Neuronal stem cell (in vitro differentiated cells): ENCODE results near the gene CCDC68.

ENCODE experiments used
- DNase-seq: peaks from one replicate; pipeline ENCODE4 v3.0.0-alpha.2; 2013; ENCODE audit warnings: low spot score
- H2AFZ ChIP-seq: one replicate; pipeline ENCODE4 v1.6.1; 2013; ENCODE audit warnings: mild to moderate bottlenecking, low read length, inconsistent platforms
- H2AK5ac ChIP-seq: 2 replicates; pipeline ENCODE4 v1.6.1; 2013; ENCODE audit warnings: low read depth, mild to moderate bottlenecking, inconsistent platforms, low read length, moderate library complexity, mixed read lengths
- H2BK120ac ChIP-seq: 2 replicates; pipeline ENCODE4 v1.6.1; 2013; ENCODE audit warnings: low read depth, mild to moderate bottlenecking, inconsistent platforms, low read length, moderate library complexity, mixed read lengths
- H2BK12ac ChIP-seq: one replicate; pipeline ENCODE4 v1.6.1; 2013; ENCODE audit warnings: low read length, inconsistent platforms
- H2BK15ac ChIP-seq: 2 replicates; pipeline ENCODE4 v1.6.1; 2013; ENCODE audit warnings: mild to moderate bottlenecking, low read length, inconsistent platforms, mixed read lengths
- H2BK5ac ChIP-seq: one replicate; pipeline ENCODE4 v1.6.1; 2013; ENCODE audit warnings: inconsistent platforms, mild to moderate bottlenecking, low read length, moderate library complexity
- H3K14ac ChIP-seq: one replicate; pipeline ENCODE4 v1.6.1; 2013; ENCODE audit warnings: low read length, inconsistent platforms
- H3K18ac ChIP-seq: 2 replicates; pipeline ENCODE4 v1.6.1; 2013; ENCODE audit warnings: low read length, inconsistent platforms
- H3K23ac ChIP-seq: 2 replicates; pipeline ENCODE4 v1.6.1; 2013; ENCODE audit warnings: low read depth, mild to moderate bottlenecking, mixed read lengths, low read length, inconsistent platforms; ENCODE audit not compliant: poor library complexity
- H3K27ac ChIP-seq: replicated peaks from 3 replicates; pipeline ENCODE4 v1.5.1; 2013; ENCODE audit warnings: low read length, inconsistent platforms
- H3K27me3 ChIP-seq, 3 experiments: 2 replicates each; pipeline ENCODE4 v1.6.1; 2013; ENCODE audit warnings: low read length in 3 of 3, mild to moderate bottlenecking in 2 of 3, inconsistent platforms in 1 of 3, low read depth in 1 of 3, mixed read lengths in 1 of 3, moderate library complexity in 1 of 3; ENCODE audit not compliant: control insufficient read depth in 3 of 3, insufficient read depth in 3 of 3
- H3K36me3 ChIP-seq, 2 donors: replicated peaks in 1 of 2; 2 replicates each; pipeline ENCODE4 v1.6.1; 2013; ENCODE audit warnings: low read length in 2 of 2; ENCODE audit not compliant: control insufficient read depth in 2 of 2, insufficient read depth in 2 of 2
- H3K4ac ChIP-seq: 2 replicates; pipeline ENCODE4 v1.6.1; 2013; ENCODE audit warnings: inconsistent platforms, mild to moderate bottlenecking, low read length, moderate library complexity
- H3K4me1 ChIP-seq, 2 donors: 1 replicate in 1 of 2; 2 replicates in 1 of 2; pipeline ENCODE4 v1.6.1; 2013; ENCODE audit warnings: low read length in 2 of 2, low read depth in 1 of 2; ENCODE audit not compliant: control insufficient read depth in 2 of 2, insufficient read depth in 1 of 2
- H3K4me2 ChIP-seq: one replicate; pipeline ENCODE4 v1.6.1; 2013; ENCODE audit warnings: mild to moderate bottlenecking, low read length, inconsistent platforms; ENCODE audit not compliant: insufficient read depth, poor library complexity, severe bottlenecking
- H3K4me3 ChIP-seq, 2 donors: 2 replicates each; pipeline ENCODE4 v1.5.1; 2013; ENCODE audit warnings: low read length in 2 of 2, mild to moderate bottlenecking in 2 of 2, inconsistent platforms in 1 of 2, moderate library complexity in 1 of 2
- H3K79me1 ChIP-seq: one replicate; pipeline ENCODE4 v1.6.1; 2013; ENCODE audit warnings: low read depth, mild to moderate bottlenecking, inconsistent platforms, low read length, moderate library complexity
- H3K9ac ChIP-seq: one replicate; pipeline ENCODE4 v1.6.1; 2013; ENCODE audit warnings: mild to moderate bottlenecking, low read depth, low read length, inconsistent platforms; ENCODE audit not compliant: poor library complexity
- H3K9me3 ChIP-seq, 2 donors: replicated peaks in 1 of 2; 2 replicates each; pipeline versions ENCODE3 to v1.6.1; 2013; ENCODE audit warnings: low read length in 2 of 2, mild to moderate bottlenecking in 2 of 2, inconsistent platforms in 1 of 2, low read depth in 1 of 2, mixed read lengths in 1 of 2, moderate library complexity in 1 of 2; ENCODE audit not compliant: control insufficient read depth in 2 of 2, insufficient read depth in 1 of 2
- H4K8ac ChIP-seq: one replicate; pipeline ENCODE4 v1.6.1; 2013; ENCODE audit warnings: low read depth, mild to moderate bottlenecking, inconsistent platforms, low read length, moderate library complexity
- H4K91ac ChIP-seq: one replicate; pipeline ENCODE4 v1.6.1; 2013; ENCODE audit warnings: low read length, low read depth, mild to moderate bottlenecking, inconsistent platforms; ENCODE audit not compliant: poor library complexity
- WGBS, 2 donors: extraction: QIAGEN DNeasy Blood & Tissue Kit; methylation state at CpG; one replicate each; pipeline ENCODE4 v1.1.7; 2013; ENCODE audit warnings: missing lambda C conversion rate in 2 of 2, mixed read lengths in 1 of 2; ENCODE audit not compliant: insufficient read length in 2 of 2, insufficient replicate concordance in 1 of 2; ENCODE audit errors: extremely low coverage in 2 of 2; 5-methylcytosine and 5-hydroxymethylcytosine counted together

CCDC68 gene

DNA sequence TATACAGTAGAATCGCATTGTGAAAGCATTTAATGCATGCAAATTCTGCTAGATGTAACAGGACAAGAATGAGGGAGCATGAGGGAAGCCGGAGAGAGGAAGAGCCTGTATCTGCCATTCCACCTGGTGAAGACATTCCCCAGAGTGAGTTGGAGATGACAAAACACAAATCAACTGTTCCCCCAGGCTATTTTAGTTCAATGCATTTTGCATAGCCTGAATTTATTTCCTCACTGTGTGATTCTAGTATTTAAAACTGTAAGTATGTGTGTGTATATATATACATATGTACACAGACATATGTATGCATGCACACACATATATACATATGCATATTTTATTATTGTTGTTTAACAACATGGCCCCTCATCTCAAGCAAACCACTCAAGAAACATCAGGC is 54.7 kb downstream of the CCDC68 start:
- WGBS, 2 donors, result no CpG with 5 or more reads among the region's 2 CpGs
- Histone ChIP-seq H3K4ac (no peak overlapping the region), H2BK12ac (no peak overlapping the region), H3K23ac (no peak overlapping the region), H3K27ac (no peak overlapping the region), H3K9ac (no peak overlapping the region), H3K79me1 (no peaks in the 10 kb centered on the region), H3K9me3 (peaks cover 0 to 1% of the 10 kb centered on the region in 2 donors), H3K4me1 (peaks cover 0 to 3% of the 10 kb centered on the region in 2 donors), H2BK15ac (no peak overlapping the region), H3K36me3 (no peaks in the 10 kb centered on the region), H2BK5ac (no peak overlapping the region), H2AK5ac (no peak overlapping the region), H3K4me2 (no peak overlapping the region), H2BK120ac (no peak overlapping the region), H3K18ac (no peak overlapping the region), H3K14ac (no peak overlapping the region), H3K27me3 (no peaks in the 10 kb centered on the region), H2AFZ (no peak overlapping the region), H4K91ac (no peak overlapping the region), H3K4me3 (no peak overlapping the region), H4K8ac (no peak overlapping the region)
- no peak for DNase-seq

DNA sequence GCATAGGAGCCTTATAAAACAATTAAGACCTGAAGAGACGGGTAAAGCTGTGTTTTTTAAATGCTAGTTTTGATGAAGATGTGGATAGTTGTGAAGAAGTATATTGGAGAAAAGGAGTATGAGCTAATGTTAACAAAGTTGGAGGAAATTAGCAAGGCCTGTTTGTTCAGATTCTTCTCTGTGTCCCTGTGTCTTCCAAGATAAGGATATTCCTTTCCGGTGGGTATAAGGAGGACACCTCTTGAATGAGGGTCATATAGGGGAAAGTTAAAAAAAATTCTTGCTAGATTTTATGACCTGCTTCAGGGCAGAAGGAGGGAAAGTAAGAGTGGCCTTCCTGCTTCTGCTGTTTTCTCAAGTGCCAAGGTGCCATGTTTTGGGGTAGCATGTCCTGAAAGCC is 59.0 kb downstream of the CCDC68 start:
- Histone ChIP-seq H4K8ac (no peak overlapping the region), H3K23ac (no peak overlapping the region), H2BK15ac (no peak overlapping the region), H3K9ac (no peak overlapping the region), H3K18ac (no peak overlapping the region), H2BK12ac (no peak overlapping the region), H3K4me3 (no peak overlapping the region), H2BK120ac (no peak overlapping the region), H4K91ac (no peak overlapping the region), H2BK5ac (no peak overlapping the region), H2AK5ac (no peak overlapping the region), H2AFZ (no peak overlapping the region), H3K9me3 (no peaks in the 10 kb centered on the region), H3K4ac (no peak overlapping the region), H3K14ac (no peak overlapping the region), H3K36me3 (no peaks in the 10 kb centered on the region), H3K4me2 (no peak overlapping the region), H3K27ac (no peak overlapping the region), H3K27me3 (no peaks in the 10 kb centered on the region), H3K4me1 (peaks cover 0 to 3% of the 10 kb centered on the region in 2 donors), H3K79me1 (no peaks in the 10 kb centered on the region)
- no peak for DNase-seq
- 88 to 100% methylated on average over 1 of the region's 2 CpGs for WGBS, 2 donors

GRCh38 chr18:54899500-54899899 is 59.8 kb downstream of the CCDC68 start:
- Histone ChIP-seq H2BK12ac (no peak overlapping the region), H3K9ac (no peak overlapping the region), H2BK120ac (no peak overlapping the region), H3K27ac (no peak overlapping the region), H3K14ac (no peak overlapping the region), H3K9me3 (no peaks in the 10 kb centered on the region), H4K8ac (no peak overlapping the region), H3K4ac (no peak overlapping the region), H2AFZ (no peak overlapping the region), H3K27me3 (no peaks in the 10 kb centered on the region), H3K79me1 (no peaks in the 10 kb centered on the region), H3K36me3 (no peaks in the 10 kb centered on the region), H3K4me3 (no peak overlapping the region), H2BK5ac (no peak overlapping the region), H3K23ac (no peak overlapping the region), H3K18ac (no peak overlapping the region), H2AK5ac (no peak overlapping the region), H2BK15ac (no peak overlapping the region), H3K4me1 (no peaks in the 10 kb centered on the region), H4K91ac (no peak overlapping the region), H3K4me2 (no peak overlapping the region)
- DNase-seq, result no peak

- no peak overlapping the region for H3K4me3 ChIP-seq
- no peak overlapping the region for H3K9ac ChIP-seq
- no peaks in the 10 kb centered on the region for H3K36me3 ChIP-seq
- no peaks in the 10 kb centered on the region for H3K4me1 ChIP-seq
- H3K27ac ChIP-seq, result no peak overlapping the region
- no peak overlapping the region for H3K23ac ChIP-seq
- no peak overlapping the region for H2BK120ac ChIP-seq
- no peak overlapping the region for H3K18ac ChIP-seq
- no peak overlapping the region for H2BK15ac ChIP-seq
- no peak overlapping the region for H2BK5ac ChIP-seq
- WGBS, 2 donors, result no CpG with 5 or more reads among the region's 2 CpGs
- H4K8ac ChIP-seq, result no peak overlapping the region
- H2AK5ac ChIP-seq, result no peak overlapping the region
- no peaks in the 10 kb centered on the region for H3K9me3 ChIP-seq
- H3K4ac ChIP-seq, result no peak overlapping the region
- no peak overlapping the region for H3K4me2 ChIP-seq
- H3K14ac ChIP-seq, result no peak overlapping the region
- H2BK12ac ChIP-seq, result no peak overlapping the region
- no peak for DNase-seq
- H2AFZ ChIP-seq, result no peak overlapping the region
- H3K27me3 ChIP-seq, result no peaks in the 10 kb centered on the region
- no peak overlapping the region for H4K91ac ChIP-seq
- no peaks in the 10 kb centered on the region for H3K79me1 ChIP-seq
Measured at GRCh38 chr18:54888933-54889332, 70.3 kb downstream of the CCDC68 start.
